HL-60/S4 (cell line): Measurements from ENCODE around the gene CSAD.
"Not testable (repeated sequence)": the region's sequence is repeated elsewhere in the genome, so short reads cannot be mapped to it uniquely, and the experiment has no call there.

Source experiments
- in situ Hi-C: fragments of 300-500 bp; cut with MboI; formaldehyde crosslinking; loops from 2 replicates; pipeline ENCODE4 v1.14.3; 2022; ENCODE audit warnings: low sequenced_read_pairs

CSAD gene

DNA sequence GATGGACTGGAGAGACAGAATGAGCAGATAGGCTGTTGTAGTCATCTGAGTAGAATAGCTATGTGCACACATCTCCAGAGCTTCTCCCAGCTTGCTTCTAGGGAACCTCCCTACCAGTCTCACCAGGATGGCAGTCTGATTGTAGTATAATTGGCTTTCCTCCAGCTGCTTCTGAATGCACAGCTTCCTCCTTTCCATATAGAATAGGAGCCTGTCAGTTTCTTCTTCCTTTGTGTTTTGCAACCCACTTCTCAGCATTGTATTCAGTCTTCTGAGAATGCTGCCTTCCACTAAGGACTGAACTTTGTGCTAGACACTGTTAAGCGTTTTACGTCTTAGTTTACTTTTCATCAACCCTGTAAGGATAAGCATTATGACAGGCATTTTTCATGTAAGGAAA lies 2.2 kb upstream of the CSAD start:
- in situ Hi-C loops: loop anchor here (10.0 kb wide), 1 partner anchor 118 kb away; no protein-coding TSS in a partner anchor

DNA sequence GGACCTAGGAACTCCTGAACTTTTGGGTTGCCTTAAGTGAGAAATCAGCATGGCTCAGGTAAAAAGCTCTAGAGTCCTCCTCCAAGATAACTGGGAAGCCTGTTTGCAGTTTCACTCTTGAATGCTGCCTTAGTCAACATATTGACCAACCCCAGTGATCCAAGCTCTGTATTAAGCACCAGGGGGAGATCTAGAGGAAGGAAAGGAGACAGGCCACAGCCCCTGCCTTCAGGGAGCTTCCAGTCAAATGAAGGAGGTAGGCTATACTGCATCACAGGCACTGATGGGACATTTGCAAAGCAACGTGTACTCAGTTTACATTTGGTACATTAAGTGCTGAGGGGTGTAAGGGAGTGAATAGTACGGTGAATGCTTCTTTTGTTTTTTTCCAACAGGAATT lies 1.2 kb upstream of the CSAD start:
- in situ Hi-C loops: loop anchor here (10.0 kb wide), 1 partner anchor 117 kb away; no protein-coding TSS in a partner anchor

DNA sequence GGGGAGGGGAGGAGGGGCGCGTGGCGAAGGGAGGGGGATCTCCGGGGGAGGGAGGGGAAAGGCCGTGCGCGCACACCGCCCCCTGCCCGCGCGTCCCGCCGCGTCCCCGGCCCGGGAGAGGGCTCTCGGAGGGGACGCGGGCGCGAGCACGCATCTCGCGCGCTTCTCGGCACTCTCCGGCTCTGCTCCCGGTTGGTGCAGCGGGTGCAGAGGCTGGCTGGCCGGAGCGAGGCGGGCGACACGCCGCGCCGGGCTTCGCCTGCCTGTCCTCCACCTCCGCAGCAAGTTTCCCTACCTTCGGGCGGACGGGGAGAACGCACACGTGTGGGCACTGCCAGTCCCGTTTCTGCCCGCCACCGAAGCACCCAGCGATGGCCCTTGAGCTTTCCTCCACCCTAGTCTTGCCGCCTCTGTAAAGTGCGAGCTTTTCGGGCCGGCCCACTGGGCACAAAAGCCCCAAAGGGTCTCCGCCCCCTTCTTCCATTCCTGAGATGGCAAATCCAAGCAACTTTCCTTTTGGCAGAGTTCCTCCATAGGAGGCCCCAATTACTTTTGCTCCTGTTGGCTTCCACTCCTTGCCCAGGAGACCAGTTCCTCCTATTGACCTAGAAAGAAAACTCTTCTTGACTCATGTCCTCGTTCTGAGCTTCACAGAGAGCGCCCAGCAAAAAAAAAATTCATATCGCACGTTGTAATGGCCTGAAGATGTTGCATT lies 363 bp upstream of the CSAD start:
- in situ Hi-C loops: loop anchor here (10.0 kb wide), 1 partner anchor 116 kb away; no protein-coding TSS in a partner anchor

DNA sequence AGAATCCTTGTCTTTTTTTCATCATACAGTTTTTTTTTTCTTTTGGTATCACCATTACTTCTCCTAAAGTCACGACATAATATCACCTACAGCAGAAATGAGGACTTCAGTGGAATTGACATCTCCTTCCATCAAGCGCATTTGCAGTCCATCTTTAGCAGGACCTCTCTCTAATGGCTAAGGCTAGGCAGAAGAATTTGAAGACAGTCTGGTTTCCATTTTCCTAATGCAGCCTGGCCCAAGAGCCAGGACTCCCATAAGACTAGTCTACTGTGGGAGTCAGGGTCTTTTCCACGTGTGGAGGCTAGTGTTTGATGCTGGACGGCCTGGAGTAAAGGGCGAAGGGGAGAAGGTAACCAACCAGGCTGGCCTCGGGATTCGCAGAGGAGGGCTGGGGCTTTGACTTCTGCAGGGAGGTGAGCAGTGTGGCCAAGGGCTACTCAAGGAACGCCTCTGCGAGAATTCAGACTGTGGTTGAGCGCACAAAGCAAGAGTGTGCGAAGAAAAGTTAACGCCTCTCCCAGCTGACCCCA lies 972 bp downstream of the CSAD start:
- in situ Hi-C loops: loop anchor here (10.0 kb wide), 1 partner anchor 115 kb away; no protein-coding TSS in a partner anchor

DNA sequence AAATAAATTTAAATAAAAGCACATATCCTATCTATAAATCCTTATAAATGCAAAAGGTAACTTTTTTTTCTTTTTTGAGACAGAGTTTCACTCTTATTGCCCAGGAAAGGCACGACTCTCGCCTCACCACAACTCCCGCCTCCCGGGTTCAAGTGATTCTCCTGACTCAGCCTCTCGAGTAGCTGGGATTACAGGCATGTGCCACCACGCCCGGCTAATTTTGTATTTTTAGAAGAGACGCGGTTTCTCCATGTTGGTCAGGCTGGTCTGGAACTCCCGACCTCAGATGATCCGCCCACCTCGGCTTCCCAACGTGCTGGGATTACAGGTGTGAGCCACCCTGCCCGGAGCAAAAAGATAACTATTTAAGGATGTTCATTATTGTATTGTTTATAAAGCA lies 1.9 kb downstream of the CSAD start:
- in situ Hi-C loops: not testable (repeated sequence)

DNA sequence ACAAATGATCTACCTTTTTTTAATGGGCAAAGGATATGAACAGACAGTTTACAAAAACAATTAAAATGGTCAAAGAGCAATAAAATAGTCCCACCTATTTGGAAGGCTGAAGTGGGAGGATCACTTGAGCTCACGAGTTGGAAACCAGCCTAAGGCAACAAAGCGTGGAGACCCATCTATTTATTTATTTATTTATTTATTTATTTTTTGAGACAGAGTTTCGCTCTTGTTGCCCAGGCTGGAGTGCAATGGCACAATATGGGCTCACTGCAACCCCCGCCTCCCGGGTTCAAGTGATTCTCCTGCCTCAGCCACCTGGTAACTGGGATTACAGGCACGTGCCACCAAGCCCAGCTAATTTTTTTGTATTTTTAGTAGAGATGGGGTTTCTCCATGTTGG lies 3.3 kb downstream of the CSAD start:
- in situ Hi-C loops: not testable (repeated sequence)

DNA sequence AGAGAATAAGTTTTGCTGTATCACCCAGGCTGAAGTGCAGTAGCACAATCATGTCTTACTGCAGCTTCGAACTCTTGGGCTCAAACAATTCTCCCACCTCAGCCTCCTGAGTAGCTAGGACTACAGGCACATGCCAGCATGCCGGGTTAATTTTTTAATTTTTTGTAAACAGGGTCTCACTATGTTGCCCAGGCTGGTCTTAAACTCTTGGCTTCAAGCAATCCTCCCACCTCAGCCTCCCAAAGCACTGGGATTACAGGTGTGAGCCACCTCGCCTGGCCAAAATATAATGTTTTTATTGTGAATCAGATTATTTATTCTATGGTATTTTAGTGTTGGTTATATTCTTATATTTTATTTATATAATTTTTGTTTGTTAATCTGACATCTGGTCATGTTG lies 4.0 kb downstream of the CSAD start:
- in situ Hi-C loops: no loop called here

DNA sequence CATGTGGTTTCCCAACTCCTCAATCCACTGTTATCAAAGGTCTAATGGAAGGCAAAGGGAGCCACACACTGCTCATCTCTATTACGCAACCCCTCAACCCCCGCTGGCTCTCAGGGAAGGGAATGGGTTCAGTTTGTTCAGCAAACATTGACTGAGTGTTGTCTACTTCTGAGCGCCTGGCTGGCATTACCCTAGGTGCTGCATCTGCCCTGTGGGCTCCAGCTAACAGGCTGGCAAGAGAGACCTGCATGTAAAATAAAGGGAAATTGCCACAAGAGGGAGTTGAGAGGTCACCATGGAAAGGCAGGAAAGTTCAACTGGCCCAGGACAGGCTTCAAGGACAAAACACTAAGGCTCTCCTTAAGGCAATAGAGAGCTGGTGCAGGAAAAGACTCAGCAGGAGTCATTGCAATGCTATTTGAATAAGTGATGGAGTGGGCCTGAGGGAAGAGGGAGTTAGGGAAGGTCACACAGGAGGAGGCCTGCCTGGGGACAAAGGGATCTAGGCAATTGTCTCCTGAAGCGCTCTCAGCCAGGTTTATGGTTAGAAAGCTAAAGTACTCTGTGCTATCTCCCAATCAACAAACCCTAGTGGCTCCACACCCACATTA lies 5.7 kb downstream of the CSAD start:
- in situ Hi-C loops: no loop called here

DNA sequence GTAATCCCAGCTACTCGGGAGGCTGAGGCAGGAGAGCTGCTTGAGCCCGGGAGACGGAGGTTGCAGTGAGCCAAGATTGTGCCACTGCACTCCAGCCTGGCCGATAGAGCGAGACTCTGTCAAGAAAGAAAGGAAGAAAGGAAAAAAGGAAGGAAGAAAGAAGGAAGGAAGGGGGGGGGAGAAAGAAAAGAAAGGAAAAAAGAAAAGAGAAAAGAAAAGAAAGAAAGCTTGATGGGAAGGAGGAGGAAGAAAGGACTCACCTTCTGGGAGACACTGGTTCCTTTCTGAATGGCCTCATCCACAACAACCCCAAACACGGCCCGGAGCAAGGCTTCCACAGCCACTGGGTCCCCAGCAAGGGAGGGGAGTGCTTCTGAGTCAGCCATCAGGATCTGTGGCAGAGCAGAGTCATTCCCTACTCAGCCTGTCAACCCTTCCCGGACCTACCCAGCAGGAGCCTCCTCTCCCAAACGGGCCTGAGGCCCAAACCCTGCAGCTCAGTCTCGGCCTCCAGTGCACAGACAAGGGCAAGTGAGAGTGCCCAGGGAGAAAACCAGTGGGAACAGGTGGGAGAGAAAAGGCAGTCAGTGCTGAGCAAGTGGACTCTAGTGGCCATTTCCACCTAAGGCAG lies 7.5 kb downstream of the CSAD start:
- in situ Hi-C loops: no loop called here

DNA sequence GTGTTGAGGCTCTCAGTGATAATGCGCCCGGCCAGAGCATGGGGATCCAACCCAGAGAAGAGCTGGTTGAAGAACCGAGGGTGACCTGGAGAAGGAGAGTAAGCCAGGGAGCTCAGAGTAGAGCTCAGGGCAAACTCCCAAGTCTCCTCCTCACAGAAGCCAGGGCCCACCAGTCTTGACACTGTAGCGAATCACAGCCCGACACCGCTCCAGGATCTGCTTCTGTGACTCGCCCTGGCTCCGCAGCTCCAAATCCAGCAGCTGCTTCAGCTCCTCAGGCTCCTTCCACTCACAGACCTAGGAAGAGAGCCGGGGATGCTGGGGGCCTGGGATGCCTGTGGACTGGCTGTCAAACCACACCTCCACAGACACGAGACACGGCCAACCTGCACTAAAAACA lies 8.4 kb downstream of the CSAD start:
- in situ Hi-C loops: no loop called here

DNA sequence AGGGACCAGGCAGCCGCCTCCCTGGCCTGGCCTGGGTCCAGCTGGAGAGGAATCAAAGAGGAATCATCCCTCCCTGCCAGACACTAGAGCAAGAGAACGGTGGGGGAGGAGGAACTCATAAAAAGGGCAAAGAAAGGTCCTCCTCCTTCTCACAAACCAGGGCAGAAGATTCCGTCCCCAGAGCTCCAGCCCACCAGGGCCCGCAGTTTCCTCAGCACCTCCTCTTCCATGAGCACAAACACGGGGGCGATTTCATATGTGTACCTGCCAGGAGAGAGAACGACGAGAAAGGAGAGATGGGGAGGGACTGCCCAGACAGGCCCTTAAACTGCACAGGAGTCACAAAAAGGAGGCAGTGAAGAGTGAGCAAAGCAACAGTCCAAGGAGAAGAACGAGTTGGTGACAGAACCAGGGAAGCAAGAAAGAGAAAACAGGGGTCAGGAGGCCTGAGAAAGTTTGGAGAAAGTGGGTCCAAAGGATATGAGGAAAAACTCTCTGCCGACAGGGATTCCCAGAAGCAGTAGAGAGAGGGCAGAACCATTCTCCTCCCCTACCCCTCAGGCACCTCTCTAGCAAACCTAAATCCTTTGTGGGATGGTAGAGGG lies 8.9 kb downstream of the CSAD start:
- in situ Hi-C loops: no loop called here

DNA sequence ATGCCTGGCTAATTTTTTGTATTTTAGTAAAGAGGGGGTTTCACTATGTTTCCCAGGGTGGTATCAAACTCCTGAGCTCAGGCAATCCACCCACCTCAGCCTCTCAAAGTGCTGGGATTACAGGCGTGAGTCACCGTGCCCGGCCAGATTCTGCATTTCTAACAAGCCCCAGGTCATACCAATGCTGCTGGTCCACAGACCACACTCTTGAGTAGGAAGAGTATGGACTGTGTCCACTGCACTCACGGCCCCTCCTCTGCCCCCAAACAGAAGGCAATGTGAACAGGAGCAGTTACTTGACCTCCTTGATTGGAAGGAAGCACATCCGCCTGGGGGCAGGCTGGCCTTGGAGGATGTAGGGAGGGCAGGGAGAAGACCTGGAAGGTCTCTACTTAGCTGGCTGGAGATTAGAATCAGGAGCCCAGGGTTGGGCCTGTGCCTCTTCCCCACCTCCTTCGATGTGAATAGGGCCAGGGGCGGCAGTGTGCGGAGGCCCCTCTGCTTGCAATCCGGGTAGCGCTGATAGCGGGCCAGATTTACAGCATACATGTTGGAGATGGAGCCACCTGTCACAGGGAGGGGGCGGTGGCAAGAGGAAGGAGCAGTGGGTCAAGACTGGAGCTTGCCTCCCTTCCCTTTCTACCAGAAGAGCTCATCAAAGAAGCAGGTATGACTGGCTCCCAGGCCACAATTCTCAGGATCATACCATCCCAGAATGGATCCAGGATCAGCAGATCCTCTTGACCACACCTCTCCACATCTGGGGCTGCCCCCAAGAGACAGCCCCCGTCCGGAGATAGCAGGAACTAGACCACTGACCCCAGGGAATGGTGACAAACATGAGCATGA lies 9.6 kb downstream of the CSAD start:
- in situ Hi-C loops: no loop called here

DNA sequence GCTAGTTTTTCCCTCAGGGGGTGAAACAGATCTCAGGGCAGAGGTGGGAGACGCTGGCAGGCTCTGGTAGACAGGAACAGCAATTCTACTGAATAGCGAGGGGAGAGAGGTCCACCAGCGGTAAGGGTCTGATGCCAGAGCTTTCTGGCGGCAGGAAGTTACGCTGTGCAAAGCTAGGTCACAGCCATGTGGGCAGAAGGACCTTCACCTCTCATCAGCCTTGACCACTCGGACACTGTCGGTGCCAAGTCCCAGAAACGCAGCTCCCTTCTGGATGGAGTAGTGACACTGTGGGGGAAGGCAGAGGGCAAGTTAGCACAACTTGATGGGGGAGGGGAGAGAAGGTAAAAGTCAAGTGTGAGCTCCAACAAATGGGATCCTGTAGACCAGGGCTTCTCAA lies 10.5 kb downstream of the CSAD start:
- in situ Hi-C loops: no loop called here

DNA sequence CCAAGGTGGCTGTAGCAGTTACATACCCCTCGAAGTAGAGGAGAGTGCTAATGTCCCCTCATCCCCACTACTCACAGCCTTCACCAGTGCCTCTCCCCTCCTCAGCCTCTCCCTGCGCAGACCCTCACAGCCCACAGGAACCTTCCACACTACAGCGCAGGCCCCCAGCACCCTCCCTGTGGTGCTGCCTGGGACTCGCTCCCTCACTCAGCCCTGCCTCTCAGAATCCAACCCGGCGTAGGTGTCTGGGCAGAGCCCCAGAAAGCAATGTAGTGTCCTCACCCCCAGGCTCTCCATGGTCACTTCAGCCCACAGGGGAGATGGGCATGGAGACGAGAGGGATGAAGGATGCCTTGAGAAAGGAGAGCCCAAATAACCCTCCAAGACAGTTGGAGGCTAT lies 11.1 kb downstream of the CSAD start:
- in situ Hi-C loops: no loop called here

DNA sequence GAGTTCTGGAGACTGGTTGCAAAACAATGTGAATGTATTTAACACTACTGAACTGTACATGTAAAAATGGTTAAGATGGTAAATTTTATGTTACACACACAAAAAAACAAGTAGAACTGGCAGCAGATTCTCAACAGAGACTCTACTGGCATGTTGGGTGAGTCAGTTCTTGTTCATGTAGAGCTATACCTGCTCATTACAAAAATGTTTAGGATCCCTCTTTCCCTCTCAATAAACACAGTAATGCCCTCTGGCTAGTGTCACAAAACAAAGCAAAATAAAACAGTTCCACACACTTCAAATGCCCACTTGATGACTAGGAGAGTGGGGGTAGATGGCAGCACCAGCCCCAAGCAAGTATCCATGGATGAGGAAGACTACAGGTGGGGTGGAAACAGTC lies 13.9 kb downstream of the CSAD start:
- in situ Hi-C loops: no loop called here

DNA sequence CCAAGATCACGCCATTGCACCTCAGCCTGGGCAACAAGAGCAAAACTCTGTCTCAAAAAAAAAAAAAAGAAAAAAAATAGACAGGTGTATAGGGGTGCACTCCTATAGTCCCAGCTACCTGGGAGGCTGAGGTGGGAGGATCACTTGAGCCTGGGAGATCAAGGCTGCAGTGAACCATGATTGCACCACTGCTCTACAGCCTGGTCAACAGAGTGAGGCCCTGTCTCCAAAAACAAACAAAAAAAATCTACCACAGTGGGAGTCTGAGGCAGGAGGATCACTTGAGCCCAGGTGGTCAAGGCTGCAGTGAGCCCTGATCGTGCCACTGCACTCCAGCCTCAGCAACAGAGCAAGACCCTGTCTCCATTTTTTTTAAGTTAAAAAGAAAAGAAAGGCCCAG lies 17.7 kb downstream of the CSAD start:
- in situ Hi-C loops: not testable (repeated sequence)

DNA sequence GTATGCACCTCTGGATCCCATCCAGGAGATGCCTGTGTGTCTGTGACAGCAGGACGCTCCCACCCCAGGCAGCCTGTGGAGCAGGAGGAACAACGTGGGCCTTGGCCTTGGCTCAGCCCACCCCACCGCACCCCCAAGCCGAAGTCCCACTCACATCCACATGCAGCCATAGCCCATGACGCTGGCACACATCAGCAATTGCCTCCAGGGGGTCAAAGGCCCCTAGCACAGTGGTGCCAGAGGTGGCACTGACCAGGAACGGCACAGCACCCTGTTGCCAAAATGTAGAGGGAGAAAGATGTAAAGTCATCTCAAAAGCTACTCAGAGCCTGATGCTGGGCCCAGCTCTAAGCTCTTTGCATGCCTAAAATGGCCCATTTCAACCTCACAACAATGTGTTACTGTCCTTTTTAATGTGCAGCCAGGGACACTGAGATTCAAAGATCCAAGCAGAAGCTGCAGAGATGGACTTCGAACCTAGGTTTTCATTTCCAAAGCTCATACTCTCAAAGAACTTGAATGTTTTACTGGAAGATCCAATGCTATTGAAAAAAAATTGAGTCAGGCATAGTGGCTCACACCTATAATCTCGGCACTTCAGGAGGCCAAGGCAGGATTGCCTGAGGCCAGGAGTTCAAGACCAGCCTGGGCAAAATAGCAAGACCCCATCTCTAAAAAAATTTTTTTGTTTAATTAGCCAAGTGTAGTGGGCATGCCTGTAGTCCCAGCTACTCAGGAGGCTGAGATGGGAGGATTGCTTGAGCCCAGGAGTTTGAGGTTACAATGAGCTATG lies 19.4 kb downstream of the CSAD start:
- in situ Hi-C loops: no loop called here

DNA sequence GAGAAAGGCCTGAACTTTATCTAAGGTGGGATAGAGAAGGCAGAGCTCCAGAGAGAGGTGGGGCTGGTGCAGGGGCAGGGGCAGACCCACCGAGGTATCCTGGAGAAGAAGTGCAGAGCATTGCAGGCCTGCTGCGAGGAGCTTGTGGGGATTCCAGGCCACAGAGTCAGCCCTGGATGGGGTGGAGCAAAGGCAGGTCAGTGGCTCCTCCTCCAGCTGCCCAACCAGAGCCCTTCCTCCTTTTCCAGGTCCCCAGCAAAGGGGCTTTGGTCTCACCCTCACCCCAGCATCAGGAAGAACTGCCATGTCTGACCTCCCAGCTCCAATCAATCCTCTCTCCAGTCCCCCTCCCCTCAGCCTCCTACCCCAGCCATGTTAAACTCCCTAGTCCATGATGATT lies 20.1 kb downstream of the CSAD start:
- in situ Hi-C loops: no loop called here

DNA sequence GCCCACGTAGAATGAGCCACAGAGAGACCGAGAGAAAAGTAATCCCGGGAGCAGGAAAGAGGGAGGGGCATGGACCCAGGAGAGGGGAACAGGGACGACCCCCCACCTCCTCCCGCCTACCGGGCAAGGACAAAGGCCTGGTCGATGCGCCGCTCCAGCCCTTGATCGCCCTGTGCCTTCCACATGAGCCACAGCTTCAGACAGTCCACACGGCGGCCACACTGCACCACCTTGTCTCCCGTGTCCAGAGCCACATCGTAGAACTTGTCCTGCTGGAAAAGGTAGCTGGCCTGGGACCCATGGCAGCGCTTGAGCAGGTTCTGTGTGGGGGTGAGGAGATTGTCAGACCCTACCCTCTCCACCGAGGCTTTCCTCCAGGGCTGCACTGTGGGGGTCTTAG lies 20.7 kb downstream of the CSAD start:
- in situ Hi-C loops: no loop called here
